ENCODE data around the gene GALNT7. TPM values are rescaled to one million over a fixed set of nuclear protein-coding genes. Genes with fewer than 3 reads are reported as not detected.

GALNT7 gene
- polyA plus RNA-seq, 3 donors: 12.3 to 29.0 (median 19.7) TPM

- DNase-seq: peak in 2 of 3 donors; percentile 20
- H3K36me3 ChIP-seq (replicated peaks in 1 of 2; ENCODE audit: control insufficient read depth in 1 of 2, insufficient read depth in 2 of 2, low read length in 2 of 2): peaks cover 0 to 6% of the 10 kb centered on the region in 2 donors
- peaks cover 0 to 2% (median 0%) of the 10 kb centered on the region in 3 donors for H3K27me3 Mint-ChIP-seq (ENCODE audit: low read depth in 3 of 3)
- no peak overlapping the region for H2AFZ ChIP-seq (ENCODE audit: insufficient read depth, low read depth, low read length, poor library complexity, severe bottlenecking)
- H3K4me3 ChIP-seq (replicated peaks in 1 of 3; ENCODE audit: low read depth in 2 of 3, low read length in 3 of 3): no peak overlapping the region
- WGBS (ENCODE audit: insufficient coverage): no CpG with 5 or more reads among the region's 1 CpG
- H3K27ac ChIP-seq (ENCODE audit: low read depth in 1 of 2, low read length in 2 of 2): peak overlapping the region in 1 of 2 donors; percentile 24
- peaks cover 20% of the 10 kb centered on the region in 2 donors for H3K4me1 ChIP-seq (ENCODE audit: control insufficient read depth in 1 of 2, insufficient read depth in 2 of 2, low read length in 2 of 2)
- intact Hi-C loops (cut with micrococcal nuclease): no loop called here
- no peak overlapping the region for H3K4me2 ChIP-seq (replicated peaks; ENCODE audit: extremely low read depth, low read length, poor library complexity, severe bottlenecking)
- H3K9ac ChIP-seq (ENCODE audit: insufficient read depth, low read length, poor library complexity, severe bottlenecking): no peak overlapping the region
- H3K27me3 ChIP-seq (ENCODE audit: control insufficient read depth in 2 of 2, insufficient read depth in 2 of 2, low read length in 2 of 2): no peaks in the 10 kb centered on the region
- H3K27ac Mint-ChIP-seq: peak overlapping the region in 4 of 7 donors; percentile 6 to 64 (median 31)
- H3K4me3 Mint-ChIP-seq: no peak overlapping the region
- H3K9me3 ChIP-seq (replicated peaks in 1 of 2; ENCODE audit: control insufficient read depth in 1 of 2, insufficient read depth in 1 of 2, low read length in 2 of 2): no peaks in the 10 kb centered on the region
- H3K9me3 Mint-ChIP-seq: peaks cover 0 to 3% (median 0%) of the 10 kb centered on the region in 7 donors
- TF ChIP-seq CTCF (IDR thresholded peaks at IDR 0.05): peak; percentile 22
- H4K20me1 ChIP-seq (ENCODE audit: insufficient read depth, low read length): peaks cover 53% of the 10 kb centered on the region
- H3K79me2 ChIP-seq (ENCODE audit: insufficient read depth, low read length): peaks cover 84% of the 10 kb centered on the region
- H3K4me1 Mint-ChIP-seq: peaks cover 45% of the 10 kb centered on the region
- H3K36me3 Mint-ChIP-seq: peaks cover 5 to 9% of the 10 kb centered on the region in 2 donors
These were observed 63.3 kb downstream of the GALNT7 start for GRCh38 chr4:173231916-173232315.

DNA sequence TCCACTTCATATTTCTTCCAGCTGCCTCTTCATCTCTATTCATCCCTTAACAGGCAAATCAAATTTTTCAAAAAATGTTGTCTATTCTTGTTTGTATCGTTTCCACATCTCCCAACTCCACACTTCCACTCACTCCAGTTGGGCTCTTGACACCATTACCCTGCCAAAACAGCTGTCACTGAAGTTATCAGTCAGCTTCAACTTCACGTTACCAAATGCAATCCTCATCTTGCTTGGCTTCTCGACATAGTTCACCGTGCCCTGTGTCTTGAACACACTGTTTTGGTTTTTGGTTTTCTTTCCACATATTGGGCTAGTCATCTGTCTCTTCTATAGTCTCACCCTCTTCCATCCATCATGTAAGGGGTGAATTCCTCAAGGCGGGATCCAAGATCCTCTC is 65.2 kb downstream of the GALNT7 start:
- Histone ChIP-seq H3K27me3 (ENCODE audit: control insufficient read depth in 2 of 2, insufficient read depth in 2 of 2, low read length in 2 of 2) (no peaks in the 10 kb centered on the region), H4K20me1 (ENCODE audit: insufficient read depth, low read length) (peaks cover 69% of the 10 kb centered on the region), H3K4me1 (ENCODE audit: control insufficient read depth in 1 of 2, insufficient read depth in 2 of 2, low read length in 2 of 2) (peaks cover 15 to 20% of the 10 kb centered on the region in 2 donors), H3K79me2 (ENCODE audit: insufficient read depth, low read length) (peaks cover 87% of the 10 kb centered on the region), H2AFZ (ENCODE audit: insufficient read depth, low read depth, low read length, poor library complexity, severe bottlenecking) (no peak overlapping the region), H3K9me3 (replicated peaks in 1 of 2; ENCODE audit: control insufficient read depth in 1 of 2, insufficient read depth in 1 of 2, low read length in 2 of 2) (no peaks in the 10 kb centered on the region), H3K4me2 (replicated peaks; ENCODE audit: extremely low read depth, low read length, poor library complexity, severe bottlenecking) (no peak overlapping the region), H3K36me3 (replicated peaks in 1 of 2; ENCODE audit: control insufficient read depth in 1 of 2, insufficient read depth in 2 of 2, low read length in 2 of 2) (peaks cover 0 to 6% of the 10 kb centered on the region in 2 donors), H3K4me3 (replicated peaks in 1 of 3; ENCODE audit: low read depth in 2 of 3, low read length in 3 of 3) (no peak overlapping the region), H3K9ac (ENCODE audit: insufficient read depth, low read length, poor library complexity, severe bottlenecking) (no peak overlapping the region), H3K27ac (ENCODE audit: low read depth in 1 of 2, low read length in 2 of 2) (no peak overlapping the region)
- DNase-seq: no peak
- Mint-ChIP-seq H3K4me3 (no peak overlapping the region), H3K9me3 (no peaks in the 10 kb centered on the region), H3K27me3 (ENCODE audit: low read depth in 3 of 3) (peaks cover 0 to 2% (median 0%) of the 10 kb centered on the region in 3 donors), H3K27ac (no peak overlapping the region), H3K4me1 (peaks cover 33% of the 10 kb centered on the region), H3K36me3 (peaks cover 4 to 5% of the 10 kb centered on the region in 2 donors)
- intact Hi-C loops (cut with micrococcal nuclease): no loop called here
- TF ChIP-seq CTCF (IDR thresholded peaks at IDR 0.05): no peak
- WGBS (ENCODE audit: insufficient coverage): 100% methylated on average over 4 of the region's 5 CpGs
